Mucosa of gallbladder (tissue), 1 donor: Measurements from ENCODE around the gene HDHD3. TPM values are rescaled to one million over a fixed set of nuclear protein-coding genes. Genes with fewer than 3 reads are reported as not detected.
"Not testable (repeated sequence)": the region's sequence is repeated elsewhere in the genome, so short reads cannot be mapped to it uniquely, and the experiment has no call there.

ENCODE experiments used
- DNase-seq: peaks from one replicate; pipeline ENCODE4 v3.0.0-alpha.2; 2020; ENCODE audit warnings: low spot score
- total RNA-seq: library from RNA; stranded (reverse); gene quantifications from one replicate; pipeline ENCODE4 v1.2.1, GENCODE V29; 2021
- donor health status: DM: no; HTN: no; CAD: no.

Gene HDHD3
- total RNA-seq, 1 donor from 2014 or later = 102 TPM

DNA sequence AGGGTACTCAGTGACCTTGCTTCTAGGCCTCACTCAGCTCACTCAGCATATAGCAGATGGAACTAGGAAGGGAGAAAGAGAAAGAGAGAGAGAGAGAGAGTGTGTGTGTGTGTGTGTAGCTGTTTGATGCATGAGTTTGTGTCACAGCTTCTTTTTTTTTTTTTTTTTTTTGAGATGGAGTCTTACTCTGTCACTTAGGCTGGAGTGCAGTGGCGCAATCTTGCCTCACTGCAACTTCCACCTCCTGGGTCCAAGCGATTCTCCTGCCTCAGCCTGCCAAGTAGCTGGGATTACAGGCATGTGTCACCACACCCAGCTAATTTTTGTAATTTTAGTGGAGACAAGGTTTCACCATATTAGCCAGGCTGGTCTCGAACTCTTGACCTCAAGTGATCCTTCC lies 11.1 kb downstream of the HDHD3 start:
- DNase-seq = not testable (repeated sequence)

DNA sequence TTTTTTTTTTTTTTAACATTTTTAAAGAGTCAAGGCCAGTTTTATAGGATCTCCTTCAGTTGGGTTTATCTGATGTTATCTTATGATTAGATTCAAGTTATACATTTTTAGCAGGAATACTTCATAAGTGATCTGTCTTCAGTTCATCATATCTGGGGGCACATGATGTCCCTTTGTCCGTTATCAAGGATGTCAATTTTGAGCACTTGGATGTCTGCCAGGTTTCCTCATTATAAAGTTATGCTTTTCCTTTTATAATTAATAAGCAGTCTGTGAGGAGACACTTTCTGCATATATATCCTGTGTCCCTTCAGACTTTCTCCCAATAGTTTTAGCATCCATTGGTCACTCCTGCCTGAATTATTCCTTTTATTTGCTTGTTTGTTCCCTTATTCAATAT lies 11.8 kb downstream of the HDHD3 start:
- DNase-seq = no peak

DNA sequence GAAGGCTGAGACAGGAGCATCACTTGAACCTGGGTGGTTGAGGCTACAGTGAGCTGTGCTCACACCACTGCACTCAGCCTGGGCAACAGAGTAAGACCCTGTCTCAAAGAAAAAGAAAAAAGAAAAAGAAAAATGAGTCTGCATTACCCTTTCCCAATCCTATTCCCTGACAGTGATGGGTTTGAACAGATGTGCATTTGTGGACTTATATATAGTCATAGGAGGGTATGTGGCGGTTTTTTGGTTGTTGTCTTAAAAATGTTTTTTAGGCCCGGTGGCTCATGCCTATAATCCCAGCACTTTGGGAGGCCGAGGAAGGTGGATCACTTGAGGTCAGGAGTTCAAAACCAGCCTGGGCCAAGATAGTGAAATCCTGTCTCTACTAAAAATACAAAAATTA lies 13.4 kb downstream of the HDHD3 start:
- DNase-seq = no peak

DNA sequence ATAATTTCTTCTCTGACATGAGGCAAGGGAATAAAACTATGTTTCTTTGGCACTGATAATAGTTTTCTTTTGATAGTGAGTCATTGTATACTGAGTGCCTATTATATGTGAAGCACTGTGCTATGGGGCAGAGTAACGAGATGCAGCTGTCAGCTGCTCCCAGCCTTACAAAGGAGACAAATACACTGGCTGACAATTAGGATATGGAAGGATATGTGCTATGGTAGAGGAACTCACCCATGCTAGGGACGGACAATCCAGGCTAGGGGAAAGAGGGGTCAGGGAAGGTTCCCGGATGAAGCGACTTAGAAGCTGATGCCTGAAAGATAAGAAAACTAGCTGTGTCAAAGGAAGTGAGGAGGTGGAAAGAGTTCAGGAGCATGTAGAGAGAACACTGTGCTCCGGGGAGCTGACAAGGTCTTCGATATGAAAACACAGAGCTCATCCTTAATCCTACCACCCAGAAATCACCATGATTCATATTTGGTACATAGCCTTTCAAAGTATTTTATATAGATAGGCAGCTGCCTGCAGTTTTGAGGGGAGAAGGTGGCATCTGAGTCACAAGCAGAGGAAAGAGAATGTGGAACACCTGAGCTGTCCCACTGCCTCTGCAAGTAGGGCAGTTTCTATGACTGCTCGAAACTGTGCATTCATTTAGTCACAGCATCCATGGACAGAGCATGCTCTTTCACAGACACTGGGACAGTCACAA lies 15.3 kb downstream of the HDHD3 start:
- no peak for DNase-seq

DNA sequence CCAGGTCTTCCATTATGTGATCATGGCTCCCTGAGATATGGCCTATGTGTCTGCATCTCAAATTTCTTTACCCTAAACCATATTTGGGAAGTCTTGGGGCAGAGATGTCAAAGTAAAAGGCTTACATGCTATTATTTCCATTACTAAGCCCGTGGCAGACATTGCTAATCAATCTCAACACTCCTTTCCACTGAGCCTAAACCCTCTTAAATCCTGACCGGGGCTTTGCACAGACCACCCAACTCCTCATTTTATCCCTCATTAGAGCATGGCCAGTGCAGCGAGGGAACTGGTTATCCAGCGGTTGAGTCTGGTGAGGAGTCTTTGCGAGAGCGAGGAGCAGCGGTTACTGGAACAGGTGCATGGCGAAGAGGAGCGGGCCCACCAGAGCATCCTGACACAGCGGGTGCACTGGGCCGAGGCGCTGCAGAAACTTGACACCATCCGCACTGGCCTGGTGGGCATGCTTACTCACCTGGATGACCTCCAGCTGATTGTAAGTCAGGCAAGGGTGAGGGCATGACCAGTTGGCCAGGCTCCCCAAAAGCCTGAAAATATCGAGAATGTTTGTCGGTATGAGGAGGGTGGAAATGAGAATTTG lies 16.4 kb downstream of the HDHD3 start:
- DNase-seq = no peak

DNA sequence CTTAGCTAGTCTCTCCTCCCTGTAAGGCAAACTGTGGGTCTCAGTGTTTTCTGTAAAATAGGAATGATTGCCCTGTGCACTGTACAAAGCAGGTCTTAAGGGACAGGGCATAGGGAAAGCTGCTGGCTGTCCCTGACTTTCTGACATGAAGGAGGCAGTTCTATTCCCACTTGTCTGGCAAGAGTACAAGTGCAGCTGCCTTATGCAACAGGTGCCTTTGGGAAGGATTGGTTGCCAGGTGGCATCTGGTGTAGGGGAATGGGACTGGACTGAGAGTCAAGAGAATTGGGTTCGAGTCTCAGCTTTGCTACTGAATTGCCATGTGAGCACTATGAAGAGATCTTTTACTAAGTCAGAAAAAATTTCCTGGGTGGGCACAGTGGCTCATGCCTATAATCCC lies 17.4 kb downstream of the HDHD3 start:
- no peak for DNase-seq

DNA sequence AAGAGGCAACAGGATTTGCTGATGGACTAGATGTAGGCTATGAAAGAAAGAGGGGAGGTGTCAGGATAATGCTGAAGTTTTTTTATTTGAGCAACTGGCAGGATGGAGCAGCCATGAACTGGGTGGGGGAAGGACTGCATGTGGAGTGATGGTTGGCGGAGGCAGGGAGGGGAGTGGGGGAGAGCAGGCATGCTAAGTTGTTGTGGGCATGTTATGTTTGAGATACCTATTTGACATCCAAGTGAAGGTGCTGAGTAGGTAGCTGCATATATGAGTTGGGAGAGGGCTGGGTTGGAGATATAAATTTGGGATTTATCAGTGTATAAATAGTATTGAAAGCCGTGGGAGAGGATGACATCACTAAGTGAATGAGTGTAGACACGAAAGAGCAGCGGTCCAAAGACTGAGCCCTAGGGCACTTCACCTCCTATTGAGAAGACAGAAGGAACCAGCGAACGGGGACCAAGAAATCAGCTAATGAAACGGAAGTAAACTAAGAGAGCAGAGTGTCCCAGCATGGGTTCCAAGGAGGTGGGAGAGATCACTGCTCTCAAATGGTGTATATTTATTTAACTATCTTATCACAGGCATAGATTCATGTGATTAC lies 20.0 kb downstream of the HDHD3 start:
- no peak for DNase-seq

DNA sequence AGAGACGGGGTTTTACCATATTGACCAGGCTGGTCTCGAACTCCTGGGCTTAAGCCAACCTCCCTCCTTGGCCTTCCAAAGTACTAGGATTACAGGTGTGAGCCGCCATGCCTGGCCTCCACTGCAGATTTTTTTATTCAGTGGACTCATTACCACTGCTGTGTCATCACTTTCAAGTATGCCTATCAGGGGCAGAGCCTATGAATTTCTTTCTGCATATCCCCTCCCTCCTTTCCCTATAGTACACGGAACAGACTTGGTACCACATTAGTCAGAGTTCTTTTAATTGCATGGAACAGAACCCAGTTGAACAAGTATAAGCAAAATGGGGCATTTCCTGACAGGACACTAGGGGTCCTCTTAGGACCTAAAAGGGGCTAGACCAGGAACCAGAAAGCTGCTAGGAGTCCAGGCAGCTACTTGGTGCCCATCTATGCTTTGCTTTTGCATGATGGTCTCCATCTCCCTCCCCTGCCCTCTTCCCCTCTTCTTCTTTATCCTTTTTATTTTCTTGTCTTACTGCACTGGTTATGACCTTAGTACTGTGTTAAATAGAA lies 21.7 kb downstream of the HDHD3 start:
- no peak for DNase-seq

DNA sequence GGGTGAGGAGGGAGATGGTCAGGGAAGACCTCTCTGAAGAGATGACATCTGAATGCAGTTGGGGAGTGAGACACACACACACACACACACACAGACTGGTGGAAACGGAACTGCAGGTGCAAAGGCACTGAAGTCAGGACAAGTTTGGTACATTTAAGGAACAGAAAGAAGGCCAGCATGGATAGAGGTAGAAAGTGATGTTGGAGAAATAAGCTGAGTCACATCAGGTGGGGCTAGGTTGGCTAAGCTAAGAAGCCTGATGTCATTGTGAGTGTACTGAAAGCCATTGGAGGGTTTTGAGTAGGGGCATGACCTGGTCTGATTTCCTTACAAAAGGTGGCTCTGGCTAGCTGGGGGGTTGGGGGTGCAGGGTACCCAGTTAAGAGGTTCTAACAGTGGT lies 24.4 kb downstream of the HDHD3 start:
- DNase-seq = no peak

DNA sequence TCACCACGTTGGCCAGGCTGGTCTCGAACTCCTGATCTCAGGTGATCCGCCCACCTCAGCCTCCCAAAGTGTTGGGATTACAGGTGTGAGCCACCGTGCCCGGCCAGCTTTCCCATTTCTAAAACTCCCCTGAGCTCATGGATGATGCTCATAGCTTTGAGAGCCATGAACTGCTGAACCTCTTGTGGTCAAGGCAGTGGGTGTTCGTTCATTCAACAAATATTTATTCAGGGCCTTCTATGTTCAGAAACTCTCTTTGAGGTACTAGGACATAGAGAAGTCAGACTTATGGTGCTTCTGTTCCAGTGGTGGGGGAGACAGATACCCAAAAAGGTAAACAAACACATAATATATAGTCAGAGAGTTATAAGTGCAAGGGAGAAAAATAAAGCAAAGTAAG lies 24.8 kb downstream of the HDHD3 start:
- DNase-seq = no peak

DNA sequence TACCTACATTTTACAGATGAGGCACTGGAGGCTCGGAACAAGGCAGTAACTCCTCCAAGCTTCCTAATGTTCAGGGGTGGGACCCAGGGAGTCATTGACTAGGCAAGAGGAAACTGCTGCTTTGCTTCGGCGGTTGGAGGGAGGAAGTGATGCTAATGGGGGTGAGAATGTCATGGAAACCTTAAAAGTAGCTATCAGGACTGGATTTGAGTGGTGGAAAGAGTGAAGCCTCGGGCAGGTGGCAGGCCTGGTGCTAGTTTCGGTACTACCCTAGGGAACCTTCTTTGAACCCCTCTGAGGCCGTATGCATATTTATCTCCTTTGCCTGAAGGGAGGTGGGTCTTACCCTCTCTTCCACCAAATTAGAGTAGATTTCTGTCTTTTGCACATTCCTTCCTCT lies 25.8 kb downstream of the HDHD3 start:
- DNase-seq = no peak

DNA sequence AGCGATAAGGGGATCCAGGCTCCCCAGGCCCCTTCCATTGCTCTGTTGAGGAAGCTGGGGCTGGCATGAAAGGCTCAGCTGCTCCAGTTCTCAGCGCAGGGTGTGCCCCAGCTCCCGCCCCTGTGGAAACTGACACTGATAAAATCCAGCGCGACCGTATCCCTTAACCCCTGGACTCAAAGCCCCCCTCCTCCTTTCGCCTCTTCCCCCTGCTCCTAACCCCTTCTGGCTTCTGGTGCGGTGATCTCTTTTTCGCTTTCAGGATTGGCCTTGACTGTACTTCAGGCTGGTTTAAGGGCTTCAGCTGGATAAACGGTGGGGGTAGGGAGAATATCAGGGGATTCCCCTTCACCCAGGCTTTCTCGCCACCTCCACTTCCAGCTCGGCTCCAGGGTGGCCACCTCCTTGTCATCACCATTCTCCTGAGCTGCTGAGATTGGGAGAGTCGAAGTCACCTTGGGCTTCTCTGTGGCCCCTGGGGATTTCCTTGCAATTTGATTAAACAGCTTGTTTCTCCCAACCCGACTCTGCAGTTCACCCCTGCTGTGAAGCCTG lies 26.6 kb downstream of the HDHD3 start:
- no peak for DNase-seq

DNA sequence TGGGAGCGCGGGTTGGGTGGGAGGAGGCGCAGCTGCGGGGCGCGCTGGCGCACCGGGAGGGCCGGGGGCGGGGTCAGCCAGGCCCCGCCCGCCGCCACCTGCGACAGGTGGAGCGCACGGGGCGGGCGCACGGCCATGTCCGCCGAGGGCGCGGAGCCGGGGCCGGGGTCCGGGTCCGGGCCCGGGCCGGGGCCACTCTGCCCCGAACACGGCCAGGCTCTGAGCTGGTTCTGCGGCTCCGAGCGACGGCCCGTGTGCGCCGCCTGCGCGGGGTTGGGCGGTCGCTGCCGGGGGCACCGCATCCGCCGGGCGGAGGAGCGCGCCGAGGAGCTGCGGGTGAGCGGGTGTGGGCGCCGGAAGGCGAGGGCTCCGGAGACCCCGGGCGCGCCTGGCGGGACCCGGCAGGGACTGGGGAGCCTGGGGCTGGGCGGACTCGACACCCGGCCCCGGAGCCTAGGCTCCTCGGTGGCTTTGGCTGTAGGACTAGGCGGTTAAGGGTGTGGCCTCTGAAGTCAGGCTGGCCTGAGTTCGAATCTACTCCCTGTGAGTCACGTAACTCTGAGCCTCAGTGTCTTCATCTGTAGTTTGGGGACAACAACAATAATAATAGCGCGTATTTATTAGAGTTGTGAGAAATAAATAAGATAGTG lies 27.2 kb downstream of the HDHD3 start, which contains the start of gene BSPRY:
Gene BSPRY (plus strand): TSS at position 97 of the 650 bp plus-strand sequence. CDS start 39 bp downstream, at position 136.
- no peak for DNase-seq

DNA sequence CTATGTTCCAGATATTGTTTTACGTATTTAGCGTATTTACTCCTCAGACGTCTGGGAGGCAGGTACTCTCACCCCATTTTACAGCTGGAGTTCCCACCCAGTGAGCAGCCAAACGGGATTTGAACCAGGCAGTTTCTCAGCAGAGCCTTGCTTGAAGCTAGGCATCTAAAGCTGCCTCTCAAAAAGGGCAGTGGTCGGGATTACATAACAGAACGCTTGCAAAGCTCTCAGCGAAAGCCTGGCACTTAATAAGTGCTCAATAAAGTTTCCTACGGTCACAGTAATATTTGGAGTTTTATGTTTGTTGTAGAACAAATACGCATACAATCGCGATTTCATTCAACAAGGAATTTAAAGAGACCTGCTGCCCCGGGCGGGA lies 27.7 kb downstream of the HDHD3 start:
- DNase-seq = no peak

DNA sequence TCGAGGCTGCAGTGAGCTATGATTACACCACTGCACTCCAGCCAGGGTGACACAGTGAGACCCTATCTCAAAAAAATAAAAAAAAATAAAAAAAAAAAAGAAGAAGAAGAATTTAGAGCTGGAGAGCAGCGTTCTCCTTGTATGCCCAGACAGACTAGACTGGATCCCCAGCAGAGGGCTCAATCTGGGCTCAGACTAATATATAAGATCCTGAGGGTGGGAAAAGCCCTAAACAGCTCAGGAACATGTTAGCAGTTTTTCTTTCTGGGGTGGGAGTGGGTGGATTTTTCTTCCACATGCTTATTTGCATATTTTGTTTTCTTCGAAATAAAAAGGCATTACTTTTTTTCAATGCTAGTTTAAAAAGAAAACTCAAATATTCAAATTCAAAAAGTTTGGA lies 28.3 kb downstream of the HDHD3 start:
- DNase-seq = no peak

DNA sequence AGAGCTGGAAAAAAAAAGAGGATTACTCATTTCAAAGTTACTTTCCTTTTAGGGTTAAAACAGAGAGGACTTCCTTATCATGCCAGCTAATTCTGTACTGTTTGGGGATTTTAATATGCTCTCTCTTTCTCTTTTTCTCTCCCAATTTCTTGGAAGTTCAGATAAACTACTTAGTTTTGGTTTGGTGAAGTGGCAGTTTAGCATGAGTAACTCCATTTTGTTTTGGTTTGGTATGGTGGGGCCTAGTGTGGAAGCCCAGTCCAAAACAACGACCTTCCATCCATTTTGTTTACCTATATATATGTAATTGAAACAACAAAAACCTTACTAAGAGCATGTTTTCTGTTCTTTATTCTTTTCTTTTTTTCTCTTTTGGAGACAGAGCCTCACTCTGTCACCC lies 31.1 kb downstream of the HDHD3 start:
- no peak for DNase-seq

DNA sequence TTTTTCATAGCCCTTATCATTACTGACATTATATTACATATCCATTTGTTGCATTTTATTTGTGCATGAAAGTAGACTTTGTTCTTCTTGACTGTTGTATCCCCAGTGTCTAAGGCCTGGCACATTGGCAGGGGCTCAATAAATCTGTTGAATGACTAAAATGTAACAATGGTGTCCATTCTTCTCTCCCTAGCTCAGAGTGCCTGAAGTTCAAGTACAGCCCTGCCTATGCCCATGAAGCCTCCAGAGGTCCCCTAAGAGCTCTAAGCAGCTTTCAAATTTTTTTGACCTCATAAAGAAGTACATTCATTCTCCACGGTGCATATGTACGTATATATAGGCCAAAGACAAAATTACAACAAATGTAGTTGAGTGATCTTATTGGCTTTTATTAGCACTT lies 31.6 kb downstream of the HDHD3 start:
- no peak for DNase-seq

DNA sequence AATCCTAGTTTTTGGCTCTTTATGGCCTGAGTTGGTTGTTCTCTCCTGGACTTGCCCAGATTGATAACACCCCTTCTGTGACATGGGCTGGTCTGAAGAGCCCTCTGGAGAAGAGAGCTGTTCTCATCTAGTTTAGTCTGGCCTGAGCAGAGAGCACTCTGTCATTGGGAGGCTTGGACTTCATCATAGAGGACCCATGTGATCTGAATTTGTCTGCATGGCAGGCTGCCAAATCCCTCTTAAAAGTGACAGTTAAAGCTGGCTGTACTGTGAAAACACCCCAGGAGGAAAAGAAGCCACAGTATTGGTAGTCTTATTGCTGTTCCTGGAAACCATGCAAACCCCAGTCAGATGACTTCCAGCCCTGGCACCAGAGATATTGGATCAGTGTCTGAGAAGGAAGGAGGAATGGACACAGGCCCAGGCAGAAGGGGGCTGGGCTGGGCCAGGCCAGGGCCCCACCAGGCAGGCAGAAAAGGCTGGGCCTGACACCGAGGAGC lies 33.0 kb downstream of the HDHD3 start:
- DNase-seq = peak; percentile 84

DNA sequence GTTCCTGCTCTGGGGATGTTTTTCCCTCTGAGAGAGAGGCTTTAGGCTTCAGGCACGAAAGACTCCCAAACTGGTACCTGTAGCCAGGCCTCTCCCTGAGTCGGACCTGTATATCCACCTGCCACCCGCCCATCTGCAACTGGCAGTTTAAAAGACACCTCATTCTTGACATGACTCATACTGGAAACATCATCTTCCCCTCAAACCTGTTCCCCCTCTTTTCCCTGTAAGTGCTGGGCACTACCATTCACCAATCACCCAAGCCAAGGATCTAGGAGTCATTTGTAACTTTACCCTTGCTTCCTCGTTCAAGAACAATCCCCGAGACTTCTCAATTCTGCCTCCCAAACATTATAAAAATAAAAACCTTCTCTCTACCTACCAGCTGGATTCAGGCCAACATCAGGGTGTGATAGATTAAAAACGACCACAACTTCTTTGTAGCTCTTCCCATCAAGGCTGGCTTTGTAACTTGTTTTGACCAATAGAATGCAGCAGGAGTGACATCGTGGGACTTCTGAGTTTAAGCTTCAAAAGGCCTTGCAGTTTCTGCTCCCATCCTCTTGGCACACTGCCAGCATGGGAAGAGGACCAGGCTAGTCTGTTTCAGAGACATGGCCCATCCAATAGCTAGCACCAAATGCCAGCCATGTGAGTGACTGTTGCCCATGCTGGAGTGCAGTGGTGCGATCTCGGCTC lies 34.9 kb downstream of the HDHD3 start:
- no peak for DNase-seq

DNA sequence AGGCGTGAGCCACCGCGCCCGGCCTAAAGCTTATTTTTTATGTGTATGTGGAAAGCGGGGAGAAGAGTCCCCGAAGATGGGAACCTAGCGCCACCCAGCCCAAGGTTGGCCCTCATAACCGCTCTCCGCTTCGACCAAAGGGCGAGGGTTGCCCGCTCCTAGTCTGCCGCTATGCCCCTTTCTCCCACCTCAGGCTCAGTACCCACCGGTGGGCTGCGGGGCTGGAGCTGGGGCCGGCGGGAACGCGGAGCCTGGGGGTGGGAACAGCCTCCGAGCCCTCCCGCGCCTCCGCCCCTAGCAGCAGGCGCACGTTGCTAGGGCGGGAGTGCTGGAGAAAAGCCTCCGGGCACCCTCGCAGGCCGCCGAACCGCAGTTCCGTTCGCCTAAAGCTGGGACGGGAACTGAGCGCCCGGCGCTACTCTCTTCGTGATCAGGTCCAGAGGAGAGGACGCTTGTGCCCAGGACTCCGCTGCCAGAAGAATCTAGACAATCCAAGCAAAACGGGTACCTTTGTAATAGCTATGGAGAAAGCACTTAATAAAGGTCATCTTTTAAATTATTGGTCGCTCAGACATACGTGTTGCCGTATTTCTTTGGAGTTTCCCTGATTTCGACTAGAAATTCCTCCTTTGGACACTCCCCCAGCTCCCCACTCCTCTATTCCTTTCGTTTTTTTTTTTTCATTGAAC lies 36.6 kb downstream of the HDHD3 start, which contains the start of gene WDR31:
Gene WDR31 (minus strand): TSS at position 265 of the 689 bp plus-strand sequence. CDS start 8,253 bp downstream, outside the sequence.
- peak; percentile 88 for DNase-seq

DNA sequence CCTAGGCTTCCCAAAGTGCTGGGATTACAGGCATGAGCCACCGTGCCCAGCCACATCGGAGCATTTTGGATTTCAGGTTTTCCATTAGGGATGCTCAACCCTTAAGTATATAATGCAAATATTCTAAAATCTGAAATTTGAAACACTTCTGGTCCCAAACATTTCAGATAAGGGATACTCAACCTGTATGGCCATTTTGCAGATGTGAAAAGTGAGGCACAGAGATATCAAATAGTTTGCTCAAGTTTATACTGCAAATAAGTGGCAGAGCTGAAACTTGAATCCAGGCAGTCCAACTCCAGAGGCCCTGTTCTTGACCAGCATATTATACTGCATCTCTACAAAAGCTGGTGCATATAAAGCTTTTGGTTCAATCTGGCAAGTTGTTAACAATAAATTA lies 39.1 kb downstream of the HDHD3 start:
- no peak for DNase-seq
